Fibroblast of upper back skin (primary cell): Measurements from ENCODE around the gene PPP2R2B.
"Not testable (repeated sequence)": the region's sequence is repeated elsewhere in the genome, so short reads cannot be mapped to it uniquely, and the experiment has no call there.

Experiments
- DNase-seq: peaks from one replicate; pipeline ENCODE4 v3.0.0-alpha.2; 2013

The PPP2R2B gene

GRCh38 chr5:146731909-146732659, 146.5 kb downstream of the PPP2R2B start:
- DNase-seq: peak; percentile 96

GRCh38 chr5:146728746-146729145, 149.8 kb downstream of the PPP2R2B start:
- DNase-seq: not testable (repeated sequence)

DNA sequence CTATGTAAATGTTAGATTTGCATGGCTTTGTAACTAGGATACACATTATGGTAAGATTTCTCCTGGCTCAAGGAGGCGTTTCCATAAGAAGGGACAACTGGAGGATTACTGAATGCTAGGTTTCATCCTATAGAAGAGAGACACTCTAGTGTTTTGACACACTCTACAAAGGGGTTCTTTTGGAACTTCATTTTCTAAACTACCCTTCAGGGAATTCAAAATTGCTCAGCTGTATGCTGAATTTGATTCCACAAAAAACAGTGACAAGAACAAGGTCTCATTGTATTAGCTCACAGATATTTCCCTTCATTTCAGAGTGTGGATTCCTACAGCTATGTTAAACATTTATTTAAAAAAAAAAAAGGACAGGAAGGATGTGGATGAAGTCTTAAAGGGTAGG, 151.7 kb downstream of the PPP2R2B start:
- no peak for DNase-seq

GRCh38 chr5:146726020-146726419, 152.5 kb downstream of the PPP2R2B start:
- no peak for DNase-seq

DNA sequence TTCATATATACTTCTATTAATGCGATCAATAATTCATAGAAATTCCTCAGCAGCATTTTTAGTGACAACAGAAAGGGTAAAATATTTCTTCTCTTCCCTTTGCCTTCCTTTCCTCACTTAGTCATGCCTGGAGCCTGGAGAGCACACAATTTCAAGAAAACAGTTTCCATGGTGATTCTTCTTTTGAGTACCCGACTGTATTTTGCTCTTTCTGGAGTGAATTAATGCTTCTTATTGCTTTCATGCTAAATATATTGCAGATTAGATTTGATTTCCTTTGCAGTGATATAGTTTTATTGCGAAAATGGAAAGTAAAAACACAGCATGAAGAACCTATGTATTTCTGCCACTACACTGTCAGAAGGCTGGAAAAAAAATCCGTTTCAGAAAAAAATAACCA, 153.5 kb downstream of the PPP2R2B start:
- DNase-seq: peak; percentile 18

DNA sequence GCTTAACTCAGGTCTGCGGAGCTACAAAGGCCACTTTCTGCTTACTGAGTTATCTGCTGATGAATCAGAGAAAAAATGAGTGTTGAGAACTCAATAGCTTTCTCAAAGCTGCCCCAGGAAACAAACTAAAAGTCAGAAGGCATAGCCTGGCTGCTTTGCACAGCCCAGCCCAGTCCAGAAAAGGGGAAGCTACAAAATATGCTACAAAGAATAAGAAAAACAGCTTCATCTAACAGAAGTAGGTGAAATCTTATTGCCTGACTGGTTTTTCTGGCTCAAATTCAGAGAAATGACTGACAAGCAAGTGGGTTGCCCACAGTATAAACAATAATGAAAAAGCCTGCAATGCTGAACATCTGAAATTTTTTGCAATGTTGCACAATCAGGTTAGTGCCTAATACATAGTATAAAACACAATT, 156.2 kb downstream of the PPP2R2B start:
- peak; percentile 54 for DNase-seq

DNA sequence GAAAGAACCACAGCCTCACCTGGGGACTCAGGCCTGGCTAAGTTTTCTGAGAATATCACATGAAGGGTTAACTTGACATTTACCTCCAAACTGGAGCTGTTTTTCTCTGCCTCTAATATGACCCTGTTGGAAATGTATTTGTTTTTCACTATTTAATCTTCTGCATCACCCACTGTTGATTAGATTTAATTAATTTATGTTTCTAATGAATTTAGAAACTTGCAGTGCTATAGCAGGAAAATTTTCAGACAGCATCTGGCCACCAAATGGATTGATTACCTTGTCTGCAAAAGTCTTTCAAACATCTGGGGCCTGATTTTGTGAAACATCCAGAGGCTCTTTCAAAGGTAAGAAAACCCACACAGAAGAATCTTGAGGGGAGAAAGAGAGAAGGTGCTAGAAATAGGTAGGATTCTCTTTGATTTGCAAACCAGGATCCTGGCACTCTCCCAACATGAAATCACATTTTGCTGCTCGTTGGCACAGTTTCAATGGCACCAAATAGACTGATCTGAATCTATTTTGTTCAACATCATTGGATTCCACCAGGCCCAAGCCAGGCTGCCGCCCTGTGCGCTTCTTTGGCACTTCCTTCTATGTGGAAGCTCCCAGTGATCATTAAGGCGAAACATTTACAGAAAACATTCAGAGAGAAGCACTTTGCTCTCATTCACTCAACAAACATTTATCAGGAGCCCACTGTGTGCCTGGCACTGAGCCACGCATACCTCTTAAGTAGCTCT, 157.3 kb downstream of the PPP2R2B start:
- DNase-seq: no peak

- no peak for DNase-seq
These were observed 158.4 kb downstream of the PPP2R2B start for GRCh38 chr5:146720107-146720506.

DNA sequence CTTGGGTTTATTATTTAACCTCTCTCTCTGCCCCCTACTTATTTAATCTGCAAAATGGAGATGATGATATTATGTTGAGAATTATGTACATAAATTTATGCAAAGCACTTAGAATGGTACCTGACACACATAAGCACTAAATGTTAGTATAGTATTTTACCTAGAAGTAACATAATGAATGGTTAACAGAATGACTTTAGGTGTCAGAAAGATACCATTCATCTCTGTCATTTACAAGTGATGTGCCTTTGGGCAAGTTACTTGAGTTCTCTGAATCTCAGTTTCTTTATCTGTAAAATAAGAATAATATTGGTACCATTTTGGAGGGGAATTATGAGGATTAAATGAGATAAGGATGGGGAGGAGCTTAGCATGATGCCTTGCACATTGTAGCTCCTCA, 159.4 kb downstream of the PPP2R2B start:
- DNase-seq: no peak

GRCh38 chr5:146718609-146719008, 159.9 kb downstream of the PPP2R2B start:
- peak; percentile 10 for DNase-seq

DNA sequence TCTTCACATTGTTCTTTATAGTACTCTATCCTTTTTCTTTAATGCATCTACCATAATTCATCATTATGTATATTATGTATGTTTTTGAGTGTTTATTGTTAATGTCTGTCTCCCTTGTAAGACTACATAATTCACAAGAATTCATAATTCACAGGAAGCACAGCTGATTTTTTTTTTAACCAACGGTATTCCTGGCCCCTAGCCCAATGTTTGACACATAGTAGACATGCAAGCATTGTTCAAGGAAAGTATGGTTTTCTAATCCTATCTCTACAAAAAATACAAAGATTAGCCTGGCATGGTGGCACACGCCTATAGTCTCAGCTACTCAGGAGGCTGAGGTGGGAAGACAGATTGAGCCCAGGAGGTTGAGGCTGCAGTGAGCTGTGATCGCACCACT, 160.6 kb downstream of the PPP2R2B start:
- DNase-seq: peak; percentile 31

- DNase-seq: no peak
These were observed 161.9 kb downstream of the PPP2R2B start for GRCh38 chr5:146716636-146717035.

GRCh38 chr5:146710348-146710747, 168.2 kb downstream of the PPP2R2B start:
- no peak for DNase-seq

GRCh38 chr5:146707316-146707715, 171.2 kb downstream of the PPP2R2B start:
- no peak for DNase-seq

GRCh38 chr5:146706321-146706972, 172.1 kb downstream of the PPP2R2B start:
- no peak for DNase-seq

- no peak for DNase-seq
These were observed 173.4 kb downstream of the PPP2R2B start for GRCh38 chr5:146704949-146705665.

- no peak for DNase-seq
These were observed 174.7 kb downstream of the PPP2R2B start for GRCh38 chr5:146703899-146704298.

DNA sequence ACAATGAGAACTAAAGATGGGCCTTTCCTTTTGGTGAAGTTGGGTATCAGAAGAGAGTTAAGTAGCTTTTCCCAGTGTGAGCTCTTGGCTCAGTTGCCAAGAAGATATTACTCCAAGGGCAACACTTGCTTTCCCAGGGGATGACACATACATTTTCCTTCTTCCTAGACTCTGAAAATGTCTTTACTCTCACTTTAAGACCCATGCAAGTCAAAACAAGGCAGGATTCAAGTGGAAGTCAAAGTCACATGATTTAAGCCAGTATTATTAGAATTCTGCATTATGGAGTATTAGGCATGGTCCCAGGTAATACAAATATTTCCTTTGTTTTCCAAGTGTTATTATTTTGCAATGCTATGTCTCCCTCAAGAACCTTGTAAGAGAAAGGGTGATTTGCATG, 175.1 kb downstream of the PPP2R2B start:
- DNase-seq: no peak

DNA sequence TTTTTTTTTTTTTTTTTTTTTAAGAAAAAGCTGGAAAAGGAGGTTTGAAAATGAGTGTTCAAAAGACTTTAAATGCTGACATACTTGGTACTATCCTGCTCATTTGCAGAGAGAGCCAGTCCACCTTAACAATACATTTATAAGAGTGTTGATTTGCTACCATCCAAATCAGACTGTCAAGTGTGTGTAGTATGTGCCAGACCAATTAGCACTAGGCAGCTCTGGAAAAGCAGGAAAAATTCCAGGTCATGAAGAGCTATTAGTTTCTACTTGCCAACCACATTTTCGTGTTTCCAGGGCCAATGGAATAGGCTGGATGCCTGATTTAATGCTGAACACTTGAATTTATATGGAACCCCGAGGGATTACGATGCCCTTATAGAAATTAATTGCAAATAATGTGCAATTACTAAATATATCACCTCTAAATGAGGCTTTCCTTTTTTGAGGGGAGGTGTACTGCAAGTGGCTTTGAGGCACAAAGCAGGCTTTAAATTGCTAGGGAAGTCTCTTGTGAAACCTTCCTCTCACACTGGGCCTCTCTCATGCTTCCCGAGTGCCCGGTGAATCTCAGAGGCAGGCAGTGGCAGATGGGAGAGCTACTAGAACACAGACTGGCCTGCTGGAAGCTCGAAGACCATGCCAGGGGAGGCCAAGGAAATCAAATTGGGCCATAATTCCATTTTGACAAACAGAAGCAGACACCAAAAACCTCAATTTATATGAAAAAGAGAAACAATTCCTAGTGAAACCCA, 178.7 kb downstream of the PPP2R2B start:
- DNase-seq: no peak

GRCh38 chr5:146699138-146699537, 179.4 kb downstream of the PPP2R2B start:
- DNase-seq: no peak

- no peak for DNase-seq
These were observed 179.9 kb downstream of the PPP2R2B start for GRCh38 chr5:146698651-146699050.

GRCh38 chr5:146697211-146697610, 181.3 kb downstream of the PPP2R2B start:
- DNase-seq: no peak
